ENCODE data around the gene NTM. TPM values are rescaled to one million over a fixed set of nuclear protein-coding genes. Genes with fewer than 3 reads are reported as not detected.

The NTM gene
- total and polyA plus RNA-seq, 2 of the 8 experiments (the other 6 are each of a cell fraction or from before 2014, with no cell fraction given), result 13.4 to 20.0 TPM

- no peak for TF ChIP-seq POLR2A (IDR thresholded peaks at IDR 0.05; ENCODE audit: control extremely low read depth in 1 of 2, low read depth in 2 of 2, low read length in 2 of 2)
- no peak for TF ChIP-seq EZH2 (IDR thresholded peaks at IDR 0.05; ENCODE audit: low read depth, low read length, severe bottlenecking)
- no peak for TF ChIP-seq MAX (IDR thresholded peaks at IDR 0.05)
- no peak for TF ChIP-seq BRCA1 (IDR thresholded peaks at IDR 0.05; ENCODE audit: low read depth, low read length)
- no peak for TF ChIP-seq CTBP2 (IDR thresholded peaks at IDR 0.05; ENCODE audit: borderline replicate concordance, insufficient read depth, insufficient read length, low read length)
- no peak for TF ChIP-seq SP1 (IDR thresholded peaks at IDR 0.05; ENCODE audit: low read depth, low read length)
- TF ChIP-seq JUND (IDR thresholded peaks at IDR 0.05; ENCODE audit: low read length), result no peak
- TF ChIP-seq POLR2AphosphoS5 (IDR thresholded peaks at IDR 0.05; ENCODE audit: low read depth, low read length), result no peak
Observed at GRCh38 chr11:131790586-131790985, 420.2 kb downstream of the NTM start (continued).
